ENCODE results near the gene SUPT4H1. TPM values are rescaled to one million over a fixed set of nuclear protein-coding genes. Genes with fewer than 3 reads are reported as not detected.
"Not testable (repeated sequence)": the region's sequence is repeated elsewhere in the genome, so short reads cannot be mapped to it uniquely, and the experiment has no call there.

SUPT4H1 gene
- 121 TPM for polyA plus RNA-seq (ENCODE audit: insufficient read length)
- long read RNA-seq, donor 1, transcript SUPT4H1-202 (5 exons, 1,643 nt), result minor isoform, 10 of 74 reads
- long read RNA-seq, donor 1, transcript SUPT4H1-201 (5 exons, 1,489 nt), result major isoform, 60 of 74 reads
- long read RNA-seq, donor 1, partial matches to known transcripts, result 0 of 74 reads
- long read RNA-seq, donor 1, other reads (novel, unspliced or antisense), result 0 of 74 reads
- long read RNA-seq, donor 2, transcript SUPT4H1-202 (5 exons, 1,643 nt), result minor isoform, 9 of 87 reads
- long read RNA-seq, donor 2, transcript SUPT4H1-201 (5 exons, 1,489 nt), result major isoform, 74 of 87 reads
- long read RNA-seq, donor 2, partial matches to known transcripts, result 0 of 87 reads
- long read RNA-seq, donor 2, other reads (novel, unspliced or antisense), result 0 of 87 reads
- long read RNA-seq, donor 3, transcript SUPT4H1-201 (5 exons, 1,489 nt), result major isoform, 56 of 69 reads
- long read RNA-seq, donor 3, transcript SUPT4H1-202 (5 exons, 1,643 nt), result minor isoform, 9 of 69 reads
- long read RNA-seq, donor 3, partial matches to known transcripts, result 0 of 69 reads
- long read RNA-seq, donor 3, other reads (novel, unspliced or antisense), result 0 of 69 reads
- long read RNA-seq, donor 4, transcript SUPT4H1-201 (5 exons, 1,489 nt), result major isoform, 11 of 16 reads
- long read RNA-seq, donor 4, partial matches to known transcripts, result 0 of 16 reads
- long read RNA-seq, donor 4, other reads (novel, unspliced or antisense), result 0 of 16 reads
- long read RNA-seq, donor 5, transcript SUPT4H1-202 (5 exons, 1,643 nt), result minor isoform, 26 of 171 reads
- long read RNA-seq, donor 5, transcript SUPT4H1-206 (3 exons, 539 nt), result minor isoform, 7 of 171 reads
- long read RNA-seq, donor 5, transcript SUPT4H1-201 (5 exons, 1,489 nt), result major isoform, 133 of 171 reads
- long read RNA-seq, donor 5, partial matches to known transcripts, result 0 of 171 reads
- long read RNA-seq, donor 5, other reads (novel, unspliced or antisense), result 0 of 171 reads
- long read RNA-seq, donor 6, transcript SUPT4H1-206 (3 exons, 539 nt), result minor isoform, 5 of 89 reads
- long read RNA-seq, donor 6, transcript SUPT4H1-201 (5 exons, 1,489 nt), result major isoform, 67 of 89 reads
- long read RNA-seq, donor 6, transcript SUPT4H1-202 (5 exons, 1,643 nt), result minor isoform, 11 of 89 reads
- long read RNA-seq, donor 6, partial matches to known transcripts, result 0 of 89 reads
- long read RNA-seq, donor 6, other reads (novel, unspliced or antisense), result 0 of 89 reads
- long read RNA-seq, donor 7, transcript SUPT4H1-202 (5 exons, 1,643 nt), result minor isoform, 19 of 115 reads
- long read RNA-seq, donor 7, transcript SUPT4H1-201 (5 exons, 1,489 nt), result major isoform, 88 of 115 reads
- long read RNA-seq, donor 7, partial matches to known transcripts, result 0 of 115 reads
- long read RNA-seq, donor 7, other reads (novel, unspliced or antisense), result 0 of 115 reads
- long read RNA-seq, donor 8, transcript SUPT4H1-201 (5 exons, 1,489 nt), result major isoform, 29 of 33 reads
- long read RNA-seq, donor 8, partial matches to known transcripts, result 0 of 33 reads
- long read RNA-seq, donor 8, other reads (novel, unspliced or antisense), result 0 of 33 reads

DNA sequence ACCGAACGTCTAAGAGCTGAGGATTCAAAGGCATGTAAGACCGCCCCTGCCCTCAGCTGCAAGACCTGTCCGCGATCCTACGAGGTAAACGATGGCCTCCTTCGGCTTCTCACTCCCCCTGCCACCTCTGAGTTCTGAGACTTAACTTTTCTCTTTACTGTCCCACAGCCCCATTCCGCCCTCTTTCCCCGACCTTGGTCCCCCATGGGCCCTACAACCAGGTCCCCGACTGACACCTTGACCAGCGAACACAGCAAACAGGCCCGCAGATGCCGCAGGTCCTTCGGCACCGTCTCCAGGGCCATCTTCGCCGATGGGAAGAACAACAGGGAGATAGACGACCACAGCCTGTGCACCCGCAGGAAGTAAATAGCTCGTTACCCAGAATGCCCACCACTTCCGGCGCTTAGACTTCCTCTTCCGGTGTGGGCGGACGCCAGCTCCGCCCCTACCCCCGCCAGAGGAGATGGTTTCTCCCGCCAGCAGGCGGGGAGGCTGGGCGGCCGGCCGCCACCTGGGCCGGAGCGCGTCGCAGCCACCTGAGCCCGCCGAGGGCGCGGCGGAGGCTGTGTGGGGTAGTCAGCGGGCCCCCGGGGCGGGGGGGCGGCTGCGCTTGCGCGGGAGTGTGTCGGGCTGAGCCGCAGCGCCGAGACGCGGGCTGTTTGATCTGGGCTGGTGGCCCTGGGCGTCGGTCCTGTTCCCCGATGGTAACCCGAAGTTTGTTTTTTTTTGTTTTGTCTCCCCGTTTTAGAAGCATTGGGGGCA, at the start of gene SUPT4H1:
Gene SUPT4H1 (minus strand): TSS at position 371 of the 765 bp plus-strand sequence. CDS start 66 bp downstream, at position 305.
- peak; percentile 94 for DNase-seq

GRCh38 chr17:58401287-58401686, 49.3 kb upstream of the SUPT4H1 start:
- no peak for DNase-seq

GRCh38 chr17:58400826-58401225, 48.8 kb upstream of the SUPT4H1 start:
- no peak for DNase-seq

DNA sequence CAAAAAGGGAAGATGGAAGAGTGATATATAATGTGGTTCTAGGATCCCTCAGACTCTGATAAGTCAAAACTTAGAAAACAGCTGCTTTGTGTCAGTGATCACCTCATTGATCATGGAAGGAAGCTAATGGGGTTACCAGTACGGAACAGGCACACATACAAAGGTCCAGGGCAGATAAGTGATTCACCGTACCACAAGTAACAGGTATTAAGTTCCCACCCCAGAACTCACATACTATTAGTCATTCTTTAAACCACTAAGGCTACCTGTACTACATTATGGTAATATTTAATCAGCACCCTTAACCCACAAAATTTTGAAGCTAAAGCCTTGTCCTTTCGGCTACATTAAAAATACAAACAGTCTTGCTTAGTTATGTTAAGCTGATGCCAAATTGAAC, 48.0 kb upstream of the SUPT4H1 start:
- DNase-seq, result no peak

DNA sequence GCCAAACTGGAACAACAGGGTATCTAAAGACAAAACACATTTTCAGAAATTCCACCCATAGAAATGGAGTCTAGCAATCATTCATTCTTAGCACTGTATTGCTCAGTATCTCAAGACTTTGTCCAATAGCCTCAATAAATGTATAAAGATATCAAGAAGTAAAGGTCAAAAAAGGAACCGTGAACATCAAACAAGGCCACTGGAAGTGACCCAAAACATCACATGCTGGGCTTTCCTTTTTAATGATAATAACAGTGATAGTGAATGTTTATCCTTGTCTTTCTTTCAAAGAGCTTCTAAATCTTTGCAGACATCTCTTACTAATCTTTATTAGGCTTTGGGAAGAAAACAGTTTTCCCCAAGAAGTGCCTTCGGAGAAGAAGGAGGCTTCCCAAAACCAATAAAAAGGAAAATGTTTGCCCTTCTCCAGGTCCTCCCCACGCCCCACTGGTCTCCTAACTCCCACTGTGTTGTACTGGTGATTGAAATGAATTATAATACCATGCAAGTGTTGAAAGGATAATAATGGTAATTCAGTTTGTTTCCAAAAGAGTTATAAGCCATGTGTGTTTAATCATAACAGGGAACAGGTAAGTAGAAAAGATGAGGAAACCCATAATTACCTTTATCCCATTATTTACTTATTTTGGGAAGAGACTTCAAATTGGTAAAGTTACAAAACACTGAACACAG, 46.7 kb upstream of the SUPT4H1 start:
- DNase-seq, result no peak

GRCh38 chr17:58397421-58397820, 45.4 kb upstream of the SUPT4H1 start:
- DNase-seq, result not testable (repeated sequence)

- DNase-seq, result no peak
Observed at GRCh38 chr17:58396173-58396572, 44.2 kb upstream of the SUPT4H1 start.

DNA sequence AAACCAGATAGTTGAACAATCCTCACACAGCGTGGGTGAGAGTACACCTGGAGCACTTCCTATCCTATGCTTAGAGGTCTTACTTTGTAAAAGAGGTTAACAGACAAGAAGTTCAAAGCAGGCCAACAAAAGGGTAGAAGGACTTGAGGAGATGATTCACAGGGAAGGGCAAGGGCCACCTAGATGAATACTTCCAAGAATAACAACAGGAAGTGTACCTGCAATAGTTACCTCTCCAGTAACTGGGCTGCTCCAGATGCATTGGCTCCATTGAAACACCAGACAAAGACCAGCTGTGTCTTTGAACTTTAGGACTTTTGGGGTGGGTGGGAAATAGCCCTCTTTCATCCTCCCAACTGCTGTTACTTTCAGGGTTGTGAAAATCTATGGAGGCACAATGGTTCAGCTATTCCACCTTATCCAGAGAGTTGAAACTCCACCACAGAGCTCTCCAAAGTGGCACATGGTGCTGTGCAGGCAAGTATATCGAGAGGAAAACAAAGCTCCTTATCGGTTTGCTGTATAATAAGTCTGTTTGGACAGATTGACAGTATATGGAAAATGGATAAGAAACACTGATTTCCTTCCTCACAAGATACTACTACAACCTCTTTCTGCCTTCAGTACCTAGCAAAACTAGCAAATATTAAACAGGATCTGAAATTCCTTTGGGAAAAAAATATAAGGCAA, 42.7 kb upstream of the SUPT4H1 start:
- no peak for DNase-seq

- peak; percentile 84 for DNase-seq
Observed at GRCh38 chr17:58391302-58391984, 39.4 kb upstream of the SUPT4H1 start.

- DNase-seq, result no peak
Observed at GRCh38 chr17:58390884-58391283, 38.9 kb upstream of the SUPT4H1 start.

DNA sequence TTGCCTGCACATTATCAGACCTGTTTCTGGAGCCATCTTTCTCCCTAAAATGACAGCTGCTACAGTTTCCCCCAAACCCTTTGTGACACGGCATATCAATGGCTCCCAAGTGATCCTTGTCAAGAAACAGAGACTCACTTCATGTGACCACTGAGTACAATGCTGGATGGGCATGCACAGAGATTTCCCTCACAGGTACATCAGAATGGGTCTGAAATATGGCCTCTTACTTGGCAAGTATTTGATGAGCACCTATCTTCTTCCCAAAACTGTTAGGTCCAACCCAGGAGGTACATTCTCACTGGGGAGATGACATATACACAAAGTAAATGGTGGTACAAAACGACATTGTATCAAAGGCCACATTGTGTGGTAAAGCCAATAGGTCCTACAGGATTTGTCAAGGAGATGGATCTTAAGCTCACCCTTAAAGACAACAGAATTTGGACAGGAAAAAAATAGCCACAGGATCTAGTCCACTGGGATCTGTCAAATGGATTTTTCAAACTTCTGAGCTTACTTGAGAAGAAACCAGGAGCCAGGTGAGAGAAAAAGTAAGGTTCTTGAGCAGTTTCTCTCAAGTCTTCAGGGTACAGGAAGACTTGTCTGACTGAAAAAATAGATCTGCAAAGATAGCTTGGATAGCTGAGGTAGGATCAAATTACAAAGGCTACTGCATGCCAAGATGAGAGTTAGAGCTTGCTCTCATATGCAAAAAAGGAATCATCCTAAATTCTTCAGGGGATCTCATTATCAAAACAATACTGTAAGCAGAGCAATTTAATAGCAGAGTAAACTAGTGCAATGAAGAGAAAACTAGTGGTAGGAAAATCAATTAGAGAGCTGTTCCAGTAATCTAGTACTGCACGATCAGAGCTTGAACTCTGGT, 36.5 kb upstream of the SUPT4H1 start:
- no peak for DNase-seq

GRCh38 chr17:58387834-58388233, 35.8 kb upstream of the SUPT4H1 start:
- no peak for DNase-seq

GRCh38 chr17:58386708-58387107, 34.7 kb upstream of the SUPT4H1 start:
- no peak for DNase-seq

DNA sequence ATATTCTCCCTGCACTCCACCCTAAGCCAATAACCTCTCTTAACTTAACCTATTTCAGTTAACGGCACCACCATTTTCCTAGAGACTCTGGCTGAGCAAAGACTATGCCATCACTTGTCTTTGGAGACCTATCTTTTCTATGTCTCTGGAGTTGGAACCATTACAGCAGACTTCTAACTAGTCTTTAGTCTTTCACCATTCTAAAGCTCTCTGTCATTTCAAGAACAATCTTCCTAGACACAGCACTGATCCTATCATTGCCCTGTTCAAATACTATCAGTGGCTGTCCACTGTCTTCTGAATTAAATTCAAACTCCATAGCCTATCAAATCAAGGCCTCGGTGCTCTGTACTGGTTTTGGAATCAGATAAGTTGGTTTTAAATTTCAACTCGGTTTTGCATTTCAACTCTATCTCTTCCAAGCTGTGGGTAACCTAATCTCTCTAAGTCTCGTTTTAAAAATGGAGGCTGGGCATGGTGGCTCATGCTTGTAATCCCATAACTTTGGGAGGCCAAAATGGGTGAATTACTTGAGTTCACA, 33.4 kb upstream of the SUPT4H1 start:
- no peak for DNase-seq

GRCh38 chr17:58384897-58385296, 32.9 kb upstream of the SUPT4H1 start:
- DNase-seq, result no peak

DNA sequence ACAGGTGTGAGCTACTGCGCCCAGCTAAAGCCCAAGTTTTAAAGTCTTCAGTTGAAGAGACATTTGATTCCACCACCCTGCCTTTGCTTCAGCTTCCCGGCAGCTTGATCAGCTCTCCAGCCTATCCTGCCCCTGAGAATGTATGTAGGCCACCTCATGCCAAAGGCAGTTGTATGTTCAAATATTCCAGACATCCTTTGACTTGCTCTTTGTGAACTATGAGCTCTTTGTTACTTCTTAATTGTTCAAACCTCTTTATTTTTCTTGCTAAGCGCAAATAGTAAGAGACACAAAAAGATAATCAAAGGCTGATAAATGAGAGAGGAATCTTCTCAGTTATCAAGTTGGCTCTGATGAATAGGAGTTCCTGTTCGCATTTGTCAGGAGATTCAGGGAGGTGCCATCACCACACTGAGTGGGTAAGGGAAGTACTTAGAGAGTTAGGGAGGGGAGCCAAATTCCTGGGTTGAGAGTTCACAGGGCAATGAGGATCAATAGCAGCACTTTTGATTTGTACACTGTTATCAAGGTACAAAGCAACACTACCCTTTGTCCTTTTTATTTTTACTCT, 32.0 kb upstream of the SUPT4H1 start:
- DNase-seq, result no peak

DNA sequence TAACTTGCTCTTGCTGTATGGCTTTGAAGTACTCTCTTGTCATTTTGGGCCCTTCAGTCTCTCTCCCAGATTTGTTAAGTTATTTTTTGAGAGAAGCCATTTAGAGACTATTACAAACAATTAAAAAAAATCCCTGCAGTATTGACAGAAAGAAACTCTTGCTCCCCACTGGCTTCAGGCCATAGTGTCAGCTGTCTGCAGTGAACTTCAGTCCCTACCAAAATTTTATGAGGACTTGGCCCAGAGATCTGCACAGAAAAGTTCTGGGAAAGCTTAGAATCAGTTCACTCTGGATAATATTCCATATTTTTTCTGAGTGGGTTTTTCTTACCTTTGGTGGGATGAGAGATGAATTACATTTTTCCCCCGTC, 30.9 kb upstream of the SUPT4H1 start:
- no peak for DNase-seq

Measured in left kidney (tissue), 8 donors.